Tibial artery (tissue), 4 donors: ENCODE results near the gene DYSF.

Source experiments
- DNase-seq, 2 donors: peaks; one replicate each; pipeline ENCODE4 v3.0.0-alpha.2; 2019
- H3K27ac ChIP-seq, 2 donors: fragments of 200-600 bp; sonication (generic) in 1 of 2; 1 replicate in 1 of 2; 2 replicates in 1 of 2; pipeline ENCODE4 v1.5.1; 2018 to 2019; ENCODE audit warnings: mild to moderate bottlenecking in 1 of 2
- H3K27me3 ChIP-seq, 2 donors: fragments of 200-600 bp; sonication (generic) in 1 of 2; one replicate each; pipeline versions ENCODE4 v1.5.1 to v1.6.0; 2016 to 2019
- H3K36me3 ChIP-seq, 3 donors: fragments of 200-600 bp; sonication (generic) in 2 of 3; one replicate each; pipeline ENCODE4 v1.5.1; 2016 to 2019; ENCODE audit warnings: mild to moderate bottlenecking in 2 of 3
- H3K4me1 ChIP-seq, 4 donors: fragments of 200-600 bp; sonication (generic) in 2 of 4; 1 replicate in 3 of 4; 2 replicates in 1 of 4; pipeline ENCODE4 v1.5.1; 2016 to 2019
- H3K4me3 ChIP-seq, 2 donors: fragments of 200-600 bp; sonication (generic) in 1 of 2; 1 replicate in 1 of 2; 2 replicates in 1 of 2; pipeline ENCODE4 v1.5.1; 2018 to 2019; ENCODE audit warnings: mild to moderate bottlenecking in 2 of 2
- H3K9me3 ChIP-seq, 3 donors: fragments of 200-600 bp; sonication (generic) in 1 of 3; one replicate each; pipeline ENCODE4 v1.5.1; 2016 to 2019
- intact Hi-C: fragments of 100-400 bp; cut with DNase I; formaldehyde crosslinking; loops from one replicate; pipeline ENCODE4 v1.15.0; 2023; ENCODE audit warnings: low total_unique reads
- TF ChIP-seq, protein P1 (sequence below), 2 experiments: fragments of 200-600 bp in 1 of 2; fragments of 450-650 bp in 1 of 2; IDR thresholded peaks; one replicate each; pipeline ENCODE4 v1.5.1; 2017 to 2019; ENCODE audit warnings: antibody characterized with exemption in 2 of 2, mild to moderate bottlenecking in 1 of 2, moderate library complexity in 1 of 2

DYSF gene

DNA sequence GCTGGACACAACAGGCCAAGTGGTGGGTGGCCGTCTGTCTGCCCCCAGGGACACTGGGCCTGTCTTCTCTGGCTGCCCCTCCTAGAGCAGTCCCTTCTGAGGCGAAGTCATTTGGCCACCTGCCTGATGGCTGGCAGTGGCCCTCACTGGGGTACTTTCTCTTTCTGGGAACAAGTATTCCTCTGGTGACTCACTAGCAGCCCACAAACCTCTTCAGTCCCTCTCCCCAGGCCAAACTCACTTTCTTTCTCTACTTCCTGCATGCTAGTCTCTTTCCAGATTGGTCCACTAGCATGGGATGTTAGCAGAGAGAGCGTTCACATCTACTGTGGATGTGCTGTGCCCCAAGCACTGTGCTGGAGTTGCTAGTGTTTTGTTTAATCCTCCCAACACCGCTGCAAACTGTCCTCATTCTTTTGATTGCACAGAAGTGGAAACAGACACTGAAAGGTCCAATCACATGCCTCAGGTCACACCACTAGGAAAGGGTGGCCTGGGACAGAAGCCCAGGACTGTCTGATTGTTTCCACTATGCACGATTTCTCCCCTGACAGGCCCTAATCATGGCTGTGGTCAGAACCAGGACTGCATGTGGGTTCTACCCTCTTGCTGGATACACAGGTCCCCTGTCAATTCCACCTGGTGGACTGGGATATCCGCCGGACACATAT, 5.2 kb downstream of the DYSF start:
- H3K4me1 ChIP-seq: peaks cover 0 to 57% (median 42%) of the 10 kb centered on the region in 4 donors
- peak overlapping the region; percentile 57 to 67 for H3K27ac ChIP-seq
- H3K4me3 ChIP-seq: no peak overlapping the region
- no peaks in the 10 kb centered on the region for H3K36me3 ChIP-seq
- TF ChIP-seq, protein P1, sequence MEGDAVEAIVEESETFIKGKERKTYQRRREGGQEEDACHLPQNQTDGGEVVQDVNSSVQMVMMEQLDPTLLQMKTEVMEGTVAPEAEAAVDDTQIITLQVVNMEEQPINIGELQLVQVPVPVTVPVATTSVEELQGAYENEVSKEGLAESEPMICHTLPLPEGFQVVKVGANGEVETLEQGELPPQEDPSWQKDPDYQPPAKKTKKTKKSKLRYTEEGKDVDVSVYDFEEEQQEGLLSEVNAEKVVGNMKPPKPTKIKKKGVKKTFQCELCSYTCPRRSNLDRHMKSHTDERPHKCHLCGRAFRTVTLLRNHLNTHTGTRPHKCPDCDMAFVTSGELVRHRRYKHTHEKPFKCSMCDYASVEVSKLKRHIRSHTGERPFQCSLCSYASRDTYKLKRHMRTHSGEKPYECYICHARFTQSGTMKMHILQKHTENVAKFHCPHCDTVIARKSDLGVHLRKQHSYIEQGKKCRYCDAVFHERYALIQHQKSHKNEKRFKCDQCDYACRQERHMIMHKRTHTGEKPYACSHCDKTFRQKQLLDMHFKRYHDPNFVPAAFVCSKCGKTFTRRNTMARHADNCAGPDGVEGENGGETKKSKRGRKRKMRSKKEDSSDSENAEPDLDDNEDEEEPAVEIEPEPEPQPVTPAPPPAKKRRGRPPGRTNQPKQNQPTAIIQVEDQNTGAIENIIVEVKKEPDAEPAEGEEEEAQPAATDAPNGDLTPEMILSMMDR (IDR thresholded peaks at IDR 0.05): no peak
- intact Hi-C loops: loop anchor here (5.0 kb wide), 1 partner anchor 126 kb away; the partner anchor contains the start of gene ZNF638
- H3K9me3 ChIP-seq: no peaks in the 10 kb centered on the region
- no peak for DNase-seq
- peaks cover 0 to 4% of the 10 kb centered on the region in 2 donors for H3K27me3 ChIP-seq

DNA sequence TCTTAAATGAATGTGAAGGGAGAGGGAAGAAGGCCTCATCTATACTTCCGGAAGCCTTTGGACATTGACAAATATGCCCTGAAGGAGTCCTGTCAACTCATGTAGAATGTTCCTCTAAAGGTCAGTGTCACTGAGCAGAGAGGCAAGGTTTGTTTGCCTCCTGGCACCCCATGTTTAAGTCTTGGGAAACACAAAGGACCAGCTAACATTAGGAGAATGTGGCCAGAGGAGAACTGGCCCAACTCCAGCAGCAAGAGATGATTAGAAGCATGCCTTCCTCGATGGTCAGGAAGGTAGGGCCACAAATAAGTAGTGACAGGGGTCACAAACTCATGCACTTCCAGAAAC, 5.7 kb downstream of the DYSF start:
- intact Hi-C loops: loop anchor here (5.0 kb wide), 1 partner anchor 127 kb away; the partner anchor contains the start of gene ZNF638
- TF ChIP-seq, protein P1 (IDR thresholded peaks at IDR 0.05): no peak
- no peak for DNase-seq
- no peaks in the 10 kb centered on the region for H3K9me3 ChIP-seq
- H3K4me3 ChIP-seq: no peak overlapping the region
- peak overlapping the region; percentile 57 to 67 for H3K27ac ChIP-seq
- H3K4me1 ChIP-seq: peaks cover 0 to 52% (median 37%) of the 10 kb centered on the region in 4 donors
- no peaks in the 10 kb centered on the region for H3K36me3 ChIP-seq
- H3K27me3 ChIP-seq: no peaks in the 10 kb centered on the region

DNA sequence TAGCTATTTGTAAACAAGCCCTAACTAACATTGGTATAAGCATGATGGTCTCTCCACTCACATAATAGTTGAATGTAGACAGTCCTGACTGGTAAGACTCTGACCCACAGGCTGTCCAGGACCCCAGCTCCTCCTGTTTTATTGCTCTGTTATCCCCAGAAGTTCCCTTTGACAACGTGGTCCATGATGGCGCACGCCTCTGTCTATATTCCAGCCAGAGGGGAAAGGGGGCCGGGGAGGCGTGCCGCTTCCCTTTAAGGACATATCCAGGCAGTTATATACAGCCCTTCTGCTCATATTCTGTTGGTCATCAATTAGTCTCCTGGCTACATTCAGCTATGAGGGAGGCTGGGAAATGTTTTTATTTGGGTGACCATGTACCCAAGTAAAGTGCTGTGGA, 6.7 kb downstream of the DYSF start:
- H3K4me1 ChIP-seq: peaks cover 0 to 42% (median 30%) of the 10 kb centered on the region in 4 donors
- no peaks in the 10 kb centered on the region for H3K36me3 ChIP-seq
- TF ChIP-seq, protein P1 (IDR thresholded peaks at IDR 0.05): no peak
- no peaks in the 10 kb centered on the region for H3K27me3 ChIP-seq
- intact Hi-C loops: loop anchor here (2.0 kb wide), 1 partner anchor 49 kb away; no protein-coding TSS in a partner anchor
- no peaks in the 10 kb centered on the region for H3K9me3 ChIP-seq
- no peak for DNase-seq
- H3K27ac ChIP-seq: no peak overlapping the region
- no peak overlapping the region for H3K4me3 ChIP-seq

DNA sequence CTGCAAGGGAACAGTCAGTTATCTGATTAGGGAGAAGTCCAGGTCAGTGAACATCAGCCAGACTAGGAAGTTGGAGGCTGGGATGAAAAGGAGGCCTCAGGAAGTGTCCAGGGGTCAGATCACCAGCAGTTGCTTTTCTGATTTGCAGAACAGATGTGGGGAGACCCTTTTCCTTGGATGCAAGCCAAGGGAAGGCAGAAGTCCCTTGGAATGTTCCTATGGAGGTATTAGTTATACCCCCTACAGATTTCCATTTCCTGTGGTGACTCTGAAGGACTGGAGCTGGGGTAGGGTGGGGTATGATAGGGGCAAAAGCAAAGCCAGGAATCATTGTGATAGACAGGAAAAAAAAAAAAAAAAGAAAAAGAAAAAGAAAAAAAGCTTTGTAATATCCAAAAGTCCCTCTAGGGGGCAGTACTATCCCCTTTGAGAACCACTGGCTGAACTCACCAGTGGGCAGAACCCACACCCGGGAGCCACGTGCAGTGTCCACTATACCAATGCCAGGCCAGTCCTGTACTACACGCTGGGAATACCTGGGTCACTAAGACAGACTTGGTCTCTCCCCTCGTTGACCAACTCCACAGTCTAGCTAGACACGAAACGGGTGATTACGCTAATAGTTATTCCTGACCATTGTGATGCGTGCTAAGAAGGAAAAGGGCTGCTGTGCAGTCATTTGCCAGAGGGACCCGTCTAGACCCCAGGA, 7.4 kb downstream of the DYSF start:
- Histone ChIP-seq H3K4me3 (no peak overlapping the region), H3K4me1 (peaks cover 0 to 40% (median 25%) of the 10 kb centered on the region in 4 donors), H3K9me3 (no peaks in the 10 kb centered on the region), H3K27me3 (no peaks in the 10 kb centered on the region), H3K27ac (no peak overlapping the region), H3K36me3 (no peaks in the 10 kb centered on the region)
- intact Hi-C loops: loop anchor here (2.0 kb wide), 1 partner anchor 48 kb away; no protein-coding TSS in a partner anchor
- no peak for DNase-seq
- TF ChIP-seq, protein P1 (IDR thresholded peaks at IDR 0.05): no peak

DNA sequence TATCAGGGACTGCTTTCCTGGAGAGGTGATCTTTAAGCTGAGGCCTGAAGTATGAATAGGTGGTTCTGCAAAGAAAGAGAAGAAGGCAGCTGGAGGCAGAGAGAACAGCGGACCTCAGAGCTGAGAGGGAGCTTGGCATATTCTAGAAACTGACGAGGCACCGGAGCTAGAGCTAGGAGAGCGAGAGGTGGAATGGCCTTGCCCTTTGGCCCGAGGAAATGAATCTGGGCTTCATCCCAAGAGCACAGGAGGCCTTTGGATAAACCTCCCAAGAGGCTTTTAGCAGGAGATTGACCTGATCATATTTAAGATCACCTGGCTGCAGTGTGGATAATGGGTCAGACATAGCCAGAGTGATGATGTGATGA, 7.9 kb downstream of the DYSF start:
- Histone ChIP-seq H3K9me3 (no peaks in the 10 kb centered on the region), H3K27ac (no peak overlapping the region), H3K4me3 (no peak overlapping the region), H3K36me3 (no peaks in the 10 kb centered on the region), H3K4me1 (peaks cover 0 to 40% (median 25%) of the 10 kb centered on the region in 4 donors), H3K27me3 (no peaks in the 10 kb centered on the region)
- TF ChIP-seq, protein P1 (IDR thresholded peaks at IDR 0.05): no peak
- intact Hi-C loops: loop anchor here (2.0 kb wide), 1 partner anchor 48 kb away; no protein-coding TSS in a partner anchor
- no peak for DNase-seq
